HL-60 (cell line): Measurements from ENCODE around the gene CD207.
A peak's percentile ranks its signal among the peaks of the same experiment; 100 is the strongest.
"Not testable (repeated sequence)": the region's sequence is repeated elsewhere in the genome, so short reads cannot be mapped to it uniquely, and the experiment has no call there.

ENCODE experiments used
- DNase-seq, 2 experiments: peaks; one replicate each; pipeline ENCODE4 v3.0.0-alpha.2; 2010 to 2020; ENCODE audit warnings: low read depth in 1 of 2, low spot score in 1 of 2
- H3K27ac ChIP-seq: fragments of 250-450 bp; sonication (Bioruptor Pico); replicated peaks from 2 replicates; pipeline ENCODE4 v1.5.1; 2020; ENCODE audit warnings: mild to moderate bottlenecking, moderate library complexity
- H3K27me3 ChIP-seq: fragments of 250-450 bp; sonication (Bioruptor Pico); 2 replicates; pipeline ENCODE4 v1.5.1; 2021; ENCODE audit warnings: mild to moderate bottlenecking, moderate library complexity; ENCODE audit not compliant: insufficient read depth, poor library complexity, severe bottlenecking
- H3K4me3 ChIP-seq: replicated peaks from 2 replicates; pipeline ENCODE4 v1.5.1; 2011; ENCODE audit warnings: mild to moderate bottlenecking, control low read depth, low read length; ENCODE audit not compliant: insufficient read depth
- CTCF ChIP-seq: IDR thresholded peaks from one replicate; pipeline ENCODE4 v1.5.1; 2011; ENCODE audit warnings: low read length, control low read depth, inconsistent platforms; ENCODE audit not compliant: insufficient read depth
- GABPA ChIP-seq: IDR thresholded peaks from 2 replicates; pipeline ENCODE4 v1.6.1; 2012; ENCODE audit warnings: low read depth
- POLR2AphosphoS5 ChIP-seq: IDR thresholded peaks from 2 replicates; pipeline ENCODE4 v1.6.1; 2012; ENCODE audit warnings: low read depth
- REST ChIP-seq: IDR thresholded peaks from 2 replicates; pipeline ENCODE4 v1.6.1; 2012; ENCODE audit warnings: low read depth; ENCODE audit not compliant: insufficient replicate concordance
- SPI1 ChIP-seq: IDR thresholded peaks from 2 replicates; pipeline ENCODE4 v1.6.1; 2012; ENCODE audit warnings: low read depth, mild to moderate bottlenecking, borderline replicate concordance
- long read RNA-seq: library from polyadenylated mRNA; unstranded; transcript quantifications from one replicate; pipeline ENCODE4 v2.0.0, GENCODE V29; 2020

The CD207 gene
- long read RNA-seq, result 0 reads

- DNase-seq, result no peak
- Histone ChIP-seq H3K27me3 (no peaks in the 10 kb centered on the region), H3K27ac (no peak within 1 kb of the TSS), H3K4me3 (no peak within 1 kb of the TSS)
- no peak for TF ChIP-seq GABPA
- TF ChIP-seq REST, result no peak
- peak; percentile 54; the same call in 1 of the 2 replicates for TF ChIP-seq SPI1
- no peak for TF ChIP-seq POLR2AphosphoS5
- TF ChIP-seq CTCF, result no peak
Observed at GRCh38 chr2:70835643-70836042, at the start of gene CD207. TSS of gene CD207 (minus strand) at chr2:70835816. CDS start at chr2:70835776, 40 bp downstream.

- not testable (repeated sequence) for DNase-seq, H3K27ac ChIP-seq, H3K4me3 ChIP-seq
- H3K27me3 ChIP-seq, result peaks cover 12% of the 10 kb centered on the region
Observed at GRCh38 chr2:70878543-70878942, 42.9 kb upstream of the CD207 start.

GRCh38 chr2:70876138-70876537 is 40.5 kb upstream of the CD207 start:
- not testable (repeated sequence) for H3K27me3 ChIP-seq, DNase-seq, H3K4me3 ChIP-seq, H3K27ac ChIP-seq

- no peak overlapping the region for H3K4me3 ChIP-seq
- peaks cover 3% of the 10 kb centered on the region for H3K27me3 ChIP-seq
- no peak overlapping the region for H3K27ac ChIP-seq
- no peak for TF ChIP-seq CTCF
- TF ChIP-seq POLR2AphosphoS5, result no peak
- no peak for TF ChIP-seq GABPA
- TF ChIP-seq SPI1, result no peak
- TF ChIP-seq REST, result no peak
- no peak for DNase-seq
Observed at GRCh38 chr2:70873541-70873940, 37.9 kb upstream of the CD207 start.

GRCh38 chr2:70871398-70872211 is 36.0 kb upstream of the CD207 start:
- TF ChIP-seq REST (no peak), POLR2AphosphoS5 (no peak), SPI1 (peak; percentile 15; the same call in 1 of the 2 replicates), CTCF (peak; percentile 71), GABPA (no peak)
- peaks cover 3% of the 10 kb centered on the region for H3K27me3 ChIP-seq
- DNase-seq, result peak; percentile 49 to 72
- H3K4me3 ChIP-seq, result no peak overlapping the region
- no peak overlapping the region for H3K27ac ChIP-seq
